SKM-1 (cell line): ENCODE results near the gene NMB.
A peak's percentile ranks its signal among the peaks of the same experiment; 100 is the strongest.
"Not testable (repeated sequence)": the region's sequence is repeated elsewhere in the genome, so short reads cannot be mapped to it uniquely, and the experiment has no call there.

Experiments used
- DNase-seq: peaks from one replicate; lab custom pipeline; 2025; ENCODE audit not compliant: unreplicated experiment; lab: John Stamatoyannopoulos, UW

The NMB gene, protein sequence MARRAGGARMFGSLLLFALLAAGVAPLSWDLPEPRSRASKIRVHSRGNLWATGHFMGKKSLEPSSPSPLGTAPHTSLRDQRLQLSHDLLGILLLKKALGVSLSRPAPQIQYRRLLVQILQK

DNA sequence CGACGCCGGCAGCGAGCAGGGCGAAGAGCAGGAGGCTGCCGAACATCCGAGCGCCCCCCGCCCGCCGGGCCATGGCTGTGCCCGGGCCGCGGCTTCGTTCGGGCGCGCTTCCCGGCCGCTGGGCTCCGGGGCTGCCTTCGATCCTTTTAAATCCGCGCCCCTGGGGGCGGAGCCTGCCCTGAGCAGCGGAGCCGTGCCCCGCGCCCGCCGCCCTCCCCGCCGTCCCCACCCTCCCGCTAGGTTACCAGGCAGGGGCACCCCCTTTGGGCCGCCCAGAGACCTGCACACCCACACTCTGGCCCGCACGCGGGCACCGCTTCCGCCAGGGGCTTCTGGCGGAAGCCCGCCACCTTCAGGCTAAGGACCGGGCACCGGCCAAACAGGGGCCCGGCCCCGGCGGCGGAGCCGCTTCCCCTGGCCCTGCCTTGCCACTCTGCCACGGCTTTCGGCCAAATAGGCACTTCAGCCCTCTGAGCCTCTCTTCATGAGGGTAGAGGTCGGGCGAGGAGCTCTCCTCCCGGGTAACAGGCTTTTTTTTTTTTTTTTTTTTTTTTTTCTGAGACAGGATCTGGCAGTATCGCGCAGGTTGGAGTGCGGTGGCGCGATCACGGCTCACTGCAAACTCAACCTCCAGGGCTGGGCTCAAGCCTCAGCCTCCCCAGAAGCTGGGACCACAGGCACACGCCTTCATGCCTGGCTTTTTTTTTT, at the start of gene NMB:
Gene NMB (minus strand): TSS at position 120 of the 708 bp plus-strand sequence. CDS start 47 bp downstream, at position 73.
- peak; percentile 71 for DNase-seq

DNA sequence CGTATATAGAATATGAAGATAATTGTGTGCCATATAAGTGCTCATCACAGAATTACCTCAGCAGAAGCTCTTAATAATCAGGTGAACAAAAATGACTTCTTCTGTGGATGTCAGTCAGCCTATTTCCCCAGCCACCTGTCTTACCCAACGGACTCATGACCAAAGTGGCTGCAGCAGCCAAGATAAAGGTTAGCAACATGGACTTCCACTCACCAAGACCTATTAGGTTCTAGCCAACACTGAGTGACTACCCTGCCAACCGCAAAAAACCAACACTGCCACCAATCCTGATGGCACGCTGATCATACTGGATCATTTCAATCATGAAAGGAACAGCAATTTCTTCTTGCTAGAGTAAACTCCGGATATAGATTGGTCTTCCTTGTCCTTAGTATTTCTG, 45.8 kb upstream of the NMB start:
- DNase-seq = no peak

DNA sequence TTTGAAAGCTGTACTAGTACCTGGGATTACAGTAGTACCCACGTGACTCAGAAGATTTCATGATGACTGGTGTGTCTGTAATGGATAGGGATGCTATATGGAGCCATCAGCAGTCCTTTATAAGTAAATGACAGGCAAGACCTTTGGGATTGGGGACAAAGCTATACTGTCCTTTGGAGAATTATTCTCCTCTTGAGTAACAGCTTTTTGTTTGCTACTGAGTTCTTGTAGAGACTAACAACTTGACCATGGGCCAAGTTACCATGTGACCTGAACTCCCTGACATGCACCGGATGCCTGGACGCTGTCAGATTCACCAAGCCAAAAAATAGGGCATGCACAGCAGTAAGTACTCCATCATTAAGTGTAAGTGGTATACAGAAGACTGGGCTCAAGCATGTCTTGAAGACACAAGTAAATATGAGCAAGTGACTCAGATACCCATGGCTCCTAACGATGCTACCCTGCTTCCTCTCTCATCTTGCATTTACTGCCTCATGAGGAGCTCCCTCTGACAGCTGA, 45.0 kb upstream of the NMB start:
- DNase-seq = no peak

DNA sequence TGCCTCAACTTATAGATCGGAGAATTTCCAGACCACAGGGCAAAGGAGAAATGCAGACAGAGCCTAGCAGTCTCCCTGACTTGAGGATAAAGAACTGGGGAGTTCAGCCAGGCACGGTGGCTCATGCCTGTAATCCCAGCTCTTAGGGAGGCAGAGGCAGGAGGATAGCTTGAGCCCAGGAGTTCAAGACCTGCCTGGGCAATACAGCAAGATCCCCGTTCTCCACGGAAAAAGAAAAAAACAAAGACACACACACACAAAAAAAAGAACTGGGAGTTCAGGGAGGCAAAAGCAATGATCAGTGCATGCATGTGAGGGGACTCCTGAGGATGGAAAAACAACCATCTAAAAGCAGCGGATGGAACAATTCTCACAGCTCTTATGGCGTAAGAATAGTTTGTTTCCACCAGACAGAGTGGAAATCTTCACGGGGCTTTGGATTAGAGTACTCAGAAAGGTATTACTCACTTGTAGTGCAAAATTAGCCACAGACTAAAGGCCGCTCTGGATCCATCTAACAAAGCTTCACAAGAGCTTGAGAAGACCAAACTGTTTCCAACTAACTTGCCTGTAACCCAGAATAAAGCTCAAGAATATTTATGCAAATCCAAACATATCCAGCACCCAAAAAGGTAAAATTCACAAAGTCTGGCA, 41.7 kb upstream of the NMB start:
- DNase-seq = no peak

DNA sequence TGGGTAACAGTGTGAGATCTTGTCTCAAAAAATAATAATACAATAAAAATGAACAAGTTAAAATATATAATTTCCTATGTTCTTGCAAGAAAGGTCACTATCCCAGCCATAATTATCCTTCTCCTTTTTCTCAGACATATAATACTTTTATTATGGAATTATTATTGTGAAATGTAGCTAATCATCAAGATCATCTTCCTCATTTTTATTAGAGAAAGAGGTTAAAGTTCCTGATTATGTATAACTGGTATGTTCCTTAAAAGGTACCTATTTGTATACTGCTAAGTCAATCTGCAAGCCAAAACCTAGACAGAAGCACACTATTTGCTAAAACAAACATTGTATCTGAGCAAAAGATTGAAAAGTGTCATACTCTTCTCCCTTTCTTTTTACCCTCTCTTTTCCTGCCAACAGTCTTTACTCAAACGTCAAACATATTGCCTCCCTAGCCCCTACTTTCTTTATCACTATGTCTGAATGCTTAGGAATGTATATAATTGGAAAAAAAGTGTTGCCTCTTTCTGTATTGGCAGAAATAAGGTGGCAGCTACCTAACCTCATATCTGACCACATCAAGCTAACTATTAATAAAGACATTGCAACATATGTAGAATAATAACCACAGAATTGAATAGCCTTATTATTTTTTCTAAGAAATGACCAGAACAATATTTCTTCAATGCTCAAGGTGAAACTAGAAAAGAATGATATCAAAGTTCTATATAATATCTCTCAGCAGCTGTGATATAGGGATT, 39.4 kb upstream of the NMB start:
- DNase-seq = no peak

DNA sequence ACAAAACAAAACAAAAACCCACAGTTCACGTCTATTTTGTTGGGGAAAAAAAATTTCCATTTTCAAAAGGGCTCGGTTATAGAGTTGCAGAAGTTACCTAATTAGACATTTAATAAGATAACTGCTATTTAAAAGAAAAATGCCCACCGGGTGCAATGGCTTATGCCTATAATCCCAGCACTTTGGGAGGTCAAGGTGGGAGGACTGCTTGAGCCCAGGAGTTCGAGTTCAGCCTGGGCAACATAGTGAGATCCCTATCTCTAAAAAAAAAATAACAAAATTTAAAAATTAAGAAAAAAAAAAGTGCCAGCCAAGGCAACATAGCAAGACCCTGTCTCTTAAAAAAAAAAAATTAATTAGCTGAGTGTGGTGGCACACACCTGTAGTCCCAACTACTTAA, 38.8 kb upstream of the NMB start:
- no peak for DNase-seq

DNA sequence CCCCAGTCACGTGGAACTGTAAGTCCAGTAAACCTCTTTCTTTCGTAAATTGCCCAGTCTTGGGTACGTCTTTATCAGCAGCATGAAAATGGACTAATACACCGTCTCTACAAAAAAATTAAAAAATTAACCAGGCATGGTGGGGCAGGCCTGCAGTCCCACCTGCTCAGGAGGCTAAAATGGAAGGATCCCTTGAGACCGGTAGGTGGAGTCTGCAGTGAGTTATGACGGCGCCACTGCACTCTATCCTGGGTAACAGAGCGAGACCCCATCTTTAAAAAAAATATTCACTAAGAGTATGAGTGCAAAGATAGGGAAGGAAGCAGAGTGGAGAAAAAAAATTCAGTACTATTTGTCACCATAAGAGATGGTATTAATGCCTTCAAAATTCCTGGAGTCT, 32.3 kb upstream of the NMB start:
- DNase-seq = no peak

DNA sequence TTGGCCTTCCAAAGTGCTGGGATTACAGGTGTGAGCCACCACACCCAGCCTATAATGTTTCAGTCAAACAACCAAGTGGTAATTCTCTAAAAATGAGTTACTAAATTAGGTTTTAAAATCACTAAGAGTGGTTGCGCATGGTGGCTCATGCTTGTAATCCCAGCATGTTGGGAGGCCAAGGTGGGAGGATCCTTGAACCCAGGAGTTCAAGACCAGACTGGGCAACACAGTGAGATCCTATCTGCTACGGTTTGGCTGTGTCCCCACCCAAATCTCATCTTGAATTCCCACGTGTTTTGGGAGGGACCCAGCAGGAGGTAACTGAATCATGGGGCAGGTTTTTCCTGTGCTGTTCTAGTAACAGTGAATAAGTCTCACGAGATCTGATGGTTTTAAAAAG, 31.9 kb upstream of the NMB start:
- DNase-seq = no peak

DNA sequence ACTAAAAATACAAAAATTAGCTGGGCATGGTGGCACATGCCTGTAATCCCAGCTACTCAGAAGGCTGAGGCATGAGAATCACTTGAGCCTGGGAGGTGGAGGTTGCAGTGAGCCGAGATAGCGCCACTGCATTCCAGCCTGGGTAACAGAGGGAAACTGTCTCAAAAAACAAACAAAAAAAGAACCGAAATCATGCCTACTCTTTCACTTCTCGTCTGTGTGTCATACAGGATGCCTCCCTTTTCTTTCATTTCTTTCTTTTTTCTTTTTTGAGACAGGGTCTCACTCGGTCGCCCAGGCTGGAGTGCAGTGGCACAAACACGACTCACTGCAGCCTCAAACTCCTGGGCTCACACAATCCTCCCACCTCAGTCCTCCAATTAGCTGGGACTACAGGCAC, 28.4 kb upstream of the NMB start:
- not testable (repeated sequence) for DNase-seq

DNA sequence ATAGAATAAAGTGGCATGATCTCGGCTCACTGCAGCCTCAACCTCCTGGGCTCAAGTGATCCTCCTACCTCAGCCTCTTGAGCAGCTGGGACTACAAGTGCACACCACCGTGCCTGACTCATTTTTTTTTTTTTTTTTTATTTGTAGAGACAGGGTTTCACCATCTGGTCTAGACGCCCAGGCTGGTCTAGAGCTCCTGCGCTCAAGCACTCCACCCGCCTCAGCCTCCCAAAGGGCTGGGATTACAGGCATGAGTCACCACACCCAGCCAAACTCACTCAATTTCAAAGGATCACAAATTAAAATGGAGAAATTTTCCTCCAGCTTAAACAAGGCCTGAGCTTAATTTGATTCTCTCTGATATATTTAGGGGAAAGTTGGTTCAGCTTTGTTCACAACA, 27.3 kb upstream of the NMB start:
- no peak for DNase-seq

DNA sequence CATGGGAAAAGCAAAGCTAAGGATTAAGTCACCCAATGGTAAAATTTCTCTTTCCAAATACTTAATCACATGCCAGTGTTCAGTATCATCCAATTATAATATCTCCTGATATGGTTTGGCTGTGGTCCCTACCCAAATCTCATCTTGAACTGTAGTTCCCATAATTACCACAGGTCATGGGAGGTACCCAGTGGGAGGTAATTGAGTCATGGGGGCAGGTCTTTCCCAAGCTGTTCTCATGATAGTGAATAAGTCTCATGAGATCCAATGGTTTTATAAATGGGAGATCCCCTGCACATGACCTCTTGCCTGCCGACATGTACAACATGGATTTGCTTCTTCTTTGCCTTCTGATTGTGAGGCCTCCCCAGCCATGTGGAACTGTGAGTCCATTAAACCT, 26.1 kb upstream of the NMB start:
- DNase-seq = no peak

DNA sequence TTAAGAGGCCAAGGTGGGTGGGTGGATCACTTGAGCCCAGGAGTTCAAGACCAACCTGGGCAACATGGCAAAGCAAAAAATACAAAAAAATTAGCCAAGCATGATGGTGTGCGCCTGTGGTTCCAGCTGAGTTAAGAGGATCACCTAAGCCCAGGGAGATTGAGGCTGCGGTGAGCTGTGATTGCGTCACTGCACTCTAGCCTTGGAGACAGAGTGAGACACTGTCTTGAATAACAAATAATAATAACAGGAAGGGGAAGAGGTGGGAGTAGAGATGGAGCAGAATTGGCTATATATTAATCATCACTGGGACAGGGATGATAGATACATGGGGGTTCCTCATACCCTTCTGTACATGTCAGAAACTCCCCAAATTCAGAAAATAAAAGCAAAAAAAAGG, 23.8 kb upstream of the NMB start:
- no peak for DNase-seq

DNA sequence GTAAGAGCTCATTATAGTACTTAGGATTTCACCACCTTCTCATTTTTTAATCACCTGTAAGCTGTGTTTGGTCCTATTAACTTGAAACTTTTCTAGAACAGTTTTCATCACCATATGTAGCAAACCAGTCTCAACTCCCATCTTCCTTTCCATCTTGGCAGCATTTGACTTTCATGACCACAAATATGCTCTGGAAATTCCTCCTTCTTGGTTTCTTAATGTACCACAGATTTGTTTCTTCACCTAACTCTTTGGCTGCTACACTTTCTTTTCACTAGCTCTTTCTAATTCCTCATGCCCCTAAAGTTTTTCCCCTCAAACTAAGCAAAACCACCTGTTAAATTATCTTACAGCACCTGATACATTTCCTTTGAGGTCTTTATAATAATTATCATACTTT, 13.2 kb upstream of the NMB start:
- DNase-seq = no peak

DNA sequence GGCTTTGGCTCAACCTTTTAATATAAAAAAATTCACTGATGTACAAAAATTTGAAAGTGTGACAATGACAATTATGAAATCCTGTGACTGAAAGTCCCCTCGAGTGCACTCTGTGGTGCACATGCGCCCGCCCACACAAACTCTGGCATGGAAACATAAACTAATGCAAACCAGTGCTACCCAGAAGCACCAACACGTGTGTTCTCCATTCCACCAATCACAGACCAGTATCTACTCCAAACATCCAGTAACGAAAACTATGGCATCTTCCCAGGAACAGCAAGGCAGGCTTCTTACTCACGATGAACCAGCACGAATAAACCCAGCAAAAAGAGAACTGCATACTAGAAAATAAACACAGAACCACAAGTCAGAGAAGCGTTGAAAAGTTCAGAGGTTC, 11.7 kb upstream of the NMB start:
- no peak for DNase-seq

DNA sequence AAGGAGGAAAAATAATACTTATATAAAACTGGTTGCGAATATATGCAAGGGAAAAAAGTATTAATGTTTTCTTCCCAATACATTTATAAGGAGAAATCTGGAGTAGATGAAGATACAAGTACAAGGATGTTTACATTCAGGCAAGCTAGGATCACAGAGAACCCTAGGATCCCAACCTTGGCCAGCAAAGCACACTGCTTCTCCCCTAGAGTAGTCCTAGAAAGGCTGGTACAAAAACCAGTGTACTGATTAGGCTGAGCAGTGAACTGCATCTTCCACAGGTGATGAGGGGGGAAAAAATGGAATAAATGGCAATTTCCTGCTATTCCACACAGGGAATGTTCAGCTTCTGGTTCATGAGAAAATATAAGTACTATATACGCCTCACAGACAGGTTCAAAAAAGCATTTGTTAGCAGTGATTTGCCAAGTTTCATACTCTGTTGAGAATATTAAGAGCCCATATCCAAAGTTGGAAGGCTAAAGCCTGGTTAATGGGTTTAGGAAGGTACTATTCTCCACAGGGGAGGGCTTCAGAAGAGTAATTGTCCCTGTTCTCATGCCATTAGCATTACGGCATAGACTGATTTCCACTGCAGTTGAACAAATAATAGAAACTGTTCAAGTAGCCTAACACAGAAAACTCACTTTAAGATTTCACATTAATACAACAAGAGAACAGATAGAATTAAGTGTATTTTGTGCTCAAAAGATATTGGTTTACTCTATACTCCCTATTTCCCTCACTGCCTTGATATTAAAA, 10.4 kb upstream of the NMB start:
- DNase-seq = no peak

DNA sequence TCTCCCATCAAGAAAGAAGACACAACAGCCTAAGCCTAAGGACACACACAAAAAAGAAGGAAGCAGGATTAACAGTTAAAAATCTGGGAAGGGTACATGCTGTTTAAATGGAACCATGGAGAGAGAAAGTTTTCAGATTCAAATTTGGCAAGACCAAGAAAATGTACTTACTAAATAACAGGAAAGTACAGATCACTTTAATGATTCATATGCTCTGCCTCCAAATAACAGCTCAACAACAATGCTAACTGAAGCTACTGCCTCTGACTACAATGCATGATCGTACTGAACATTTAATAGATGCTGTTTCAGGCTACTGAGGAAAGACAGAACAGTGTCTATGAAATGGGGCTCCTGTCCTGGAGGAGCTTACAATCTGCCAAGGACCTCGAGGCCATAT, 8.4 kb upstream of the NMB start:
- no peak for DNase-seq

DNA sequence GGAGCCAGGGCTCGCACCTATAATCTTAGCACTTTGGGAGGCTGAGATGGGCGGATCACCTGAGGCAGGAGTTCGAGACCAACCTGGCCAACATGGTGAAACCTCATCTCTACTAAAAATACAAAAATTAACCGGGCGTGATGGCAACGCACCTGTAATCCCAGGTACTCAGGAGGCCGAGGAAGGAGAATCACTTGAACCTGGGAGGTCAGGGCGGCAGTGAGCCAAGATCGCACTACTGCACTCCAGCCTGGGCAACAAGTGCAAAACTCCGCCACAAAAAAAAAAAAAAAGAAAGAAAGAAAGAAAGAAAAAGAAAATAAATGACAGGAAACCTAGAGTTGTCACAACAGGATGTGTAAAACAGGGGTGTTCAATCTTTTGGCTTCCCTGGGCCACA, 3.0 kb upstream of the NMB start:
- DNase-seq = no peak

DNA sequence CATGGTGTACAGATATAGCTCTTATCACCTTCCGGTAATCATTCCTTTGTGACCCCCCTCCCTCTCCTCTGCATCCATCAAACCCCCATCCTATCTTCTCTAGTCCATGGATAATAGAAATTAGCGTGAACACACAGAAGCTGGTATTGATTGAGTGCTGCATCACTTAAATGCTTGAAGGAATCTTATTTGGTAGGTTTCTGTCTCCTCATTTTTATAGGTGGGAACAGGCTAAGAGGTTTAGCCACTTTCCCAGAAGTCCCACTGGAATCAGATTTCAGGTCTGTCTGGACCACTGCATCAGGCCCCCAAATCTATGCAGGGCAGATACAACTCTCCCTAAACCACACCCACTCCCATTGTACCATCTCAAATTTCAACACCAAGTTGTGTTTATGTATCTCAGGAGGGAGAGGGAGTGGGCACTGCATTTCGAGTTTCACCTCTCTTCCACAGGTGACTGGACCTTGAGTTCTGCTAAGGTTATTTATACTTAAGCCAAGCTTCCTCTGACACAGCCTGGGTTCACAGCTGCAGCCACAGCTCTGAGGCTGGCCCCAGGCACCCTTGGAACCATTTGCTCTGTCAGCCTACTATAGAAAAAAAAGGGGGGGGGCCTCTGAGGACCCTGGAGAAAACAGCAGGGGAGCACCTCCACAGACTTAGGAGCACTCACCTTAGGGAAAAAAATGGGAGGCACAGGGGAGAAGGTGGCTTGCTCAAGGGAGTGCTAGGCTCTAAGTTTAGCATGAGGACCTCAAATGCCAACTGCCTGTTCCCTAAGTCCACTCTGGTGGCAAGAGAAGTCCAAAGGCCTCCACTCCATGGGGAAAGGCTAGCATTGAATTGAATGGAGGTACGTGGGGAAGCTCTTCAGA, 2.1 kb upstream of the NMB start:
- DNase-seq = no peak

DNA sequence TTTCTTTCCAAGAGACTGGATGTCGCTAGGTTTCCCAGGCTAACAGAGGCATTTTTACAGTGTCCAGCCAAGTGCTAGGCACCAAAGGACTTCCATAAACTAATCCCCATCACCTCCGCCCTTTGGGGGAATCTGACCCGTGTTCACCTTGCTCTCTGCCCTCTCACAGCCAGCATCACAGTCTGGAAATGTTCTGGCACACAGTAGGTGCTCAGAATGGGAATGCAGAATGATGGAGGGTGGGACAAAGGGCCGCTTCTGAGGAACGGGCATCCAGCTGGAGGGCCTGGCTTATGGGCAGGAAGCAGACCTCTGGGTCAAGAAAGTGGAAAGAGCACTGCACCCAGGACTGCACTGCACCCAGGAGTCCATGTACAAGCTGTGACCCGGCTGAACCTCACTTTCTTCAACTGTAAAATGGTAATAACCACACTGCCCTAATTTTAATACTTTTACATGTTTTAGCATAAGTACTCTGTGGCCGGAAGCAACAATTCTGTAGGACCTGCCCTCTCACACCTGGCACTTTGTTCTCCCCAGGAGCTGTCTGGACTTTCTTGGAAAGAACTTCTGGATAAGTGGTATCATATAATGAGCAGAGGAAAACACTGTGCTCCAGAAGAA, 901 bp upstream of the NMB start:
- DNase-seq = no peak

DNA sequence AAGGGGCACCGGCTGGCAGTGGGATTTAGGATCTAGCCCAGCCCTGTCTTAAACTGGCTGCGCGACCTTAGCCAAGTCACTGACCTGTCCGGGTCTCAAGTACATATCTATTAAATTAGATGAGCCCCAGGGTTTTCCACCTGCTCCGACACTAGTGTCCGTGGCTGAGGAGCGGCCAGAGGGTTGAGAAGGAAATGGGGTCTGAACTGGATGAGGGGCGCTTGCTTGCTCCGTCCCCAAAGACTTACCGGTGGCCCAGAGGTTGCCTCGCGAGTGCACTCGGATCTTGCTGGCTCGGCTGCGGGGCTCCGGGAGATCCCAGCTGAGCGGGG, 285 bp downstream of the NMB start:
- DNase-seq = no peak
